K562 (cell line): ENCODE results near the gene VWA3B. TPM values are rescaled to one million over a fixed set of nuclear protein-coding genes. Genes with fewer than 3 reads are reported as not detected.

ENCODE experiments used
- ATAC-seq: fragments of 200-7000 bp; cut with Tn5 transposase; 3 replicates; pipeline ENCODE4 v1.9.1; 2020; ENCODE audit warnings: moderate library complexity
- BruUV-seq: library from RNA; stranded (reverse); fragments of 400-500 nt; replicated peaks from 2 replicates; lab custom pipeline; 2021; lab: Mats Ljungman, UMichigan
- CTCF ChIA-PET: fragments of 300-600 bp; formaldehyde crosslinking; extraction: SDS; loops from one replicate; lab custom pipeline; 2021; ENCODE audit warnings: low intra/inter-chr PET ratio; lab: Yijun Ruan, JAX
- POLR2A ChIA-PET: fragments of 300-600, 350-650 bp; sonication (Branson Sonifier 250); formaldehyde crosslinking; extraction: SDS; loops from one replicate; lab custom pipeline; 2021; ENCODE audit warnings: antibody characterized with exemption, inconsistent platforms; lab: Yijun Ruan, JAX
- DNase-seq, 4 experiments: peaks; one replicate each; pipeline versions ENCODE4 v3.0.0 to v3.0.0-alpha.2; 2011 to 2018; ENCODE audit warnings: low spot score in 3 of 4, mixed read lengths in 3 of 4; ENCODE audit errors: extremely low read depth in 1 of 4
- FAIRE-seq: peaks from 2 replicates; lab custom pipeline; 2011; peaks lifted over from hg19 to GRCh38; lab: Jason Lieb, UNC
- H2AFZ ChIP-seq: 2 replicates; pipeline ENCODE4 v1.6.0; 2011; ENCODE audit warnings: low read depth, low read length, control low read depth, inconsistent platforms
- H3K27ac ChIP-seq: fragments of 200-600 bp; 3 replicates; pipeline ENCODE4 v1.8.0; 2011; ENCODE audit warnings: low read depth, mild to moderate bottlenecking, control low read depth, inconsistent platforms, low read length, moderate library complexity, mixed read lengths; ENCODE audit errors: extremely low read depth
- H3K27me3 ChIP-seq, 2 experiments: fragments of 300-600 bp in 1 of 2; 2 replicates in 1 of 2; 3 replicates in 1 of 2; pipeline versions ENCODE4 v1.6.0 to v1.8.0; 2011; ENCODE audit warnings: inconsistent platforms in 2 of 2, low read length in 2 of 2, mild to moderate bottlenecking in 1 of 2, mixed read lengths in 1 of 2, moderate library complexity in 1 of 2; ENCODE audit not compliant: control insufficient read depth in 2 of 2, insufficient read depth in 2 of 2
- H3K36me3 ChIP-seq: fragments of 300-600 bp; 3 replicates; pipeline ENCODE4 v1.8.0; 2011; ENCODE audit warnings: mild to moderate bottlenecking, low read length, inconsistent platforms; ENCODE audit not compliant: control insufficient read depth, insufficient read depth
- H3K4me1 ChIP-seq, 2 experiments: fragments of 200-600 bp in 1 of 2; replicated peaks in 1 of 2; 2 replicates in 1 of 2; 3 replicates in 1 of 2; pipeline versions ENCODE4 v1.5.1 to v1.8.0; 2011; ENCODE audit warnings: inconsistent platforms in 2 of 2, low read length in 2 of 2, mild to moderate bottlenecking in 1 of 2, mixed read lengths in 1 of 2, moderate library complexity in 1 of 2; ENCODE audit not compliant: control insufficient read depth in 2 of 2, insufficient read depth in 2 of 2
- H3K4me2 ChIP-seq: 2 replicates; pipeline ENCODE4 v1.6.1; 2011; ENCODE audit warnings: low read length, control low read depth, inconsistent platforms, mixed read lengths; ENCODE audit not compliant: insufficient read depth
- H3K4me3 ChIP-seq: fragments of 200-600 bp; sonication (generic), shearing (Covaris generic); 2 replicates; pipeline ENCODE4 v1.5.1; 2016; ENCODE audit warnings: control low read depth, inconsistent platforms
- H3K79me2 ChIP-seq: fragments of 200-600 bp; 3 replicates; pipeline ENCODE4 v1.8.0; 2011; ENCODE audit warnings: low read length, inconsistent platforms; ENCODE audit not compliant: control insufficient read depth, insufficient read depth
- H3K9ac ChIP-seq, 2 experiments: 2 replicates each; pipeline versions ENCODE4 v1.6.0 to v1.6.1; 2011; ENCODE audit warnings: low read depth in 2 of 2, low read length in 2 of 2, control low read depth in 1 of 2, inconsistent platforms in 1 of 2, mild to moderate bottlenecking in 1 of 2, mixed read lengths in 1 of 2; ENCODE audit not compliant: insufficient read depth in 1 of 2
- H3K9me1 ChIP-seq: one replicate; pipeline ENCODE4 v1.6.0; 2011; ENCODE audit warnings: inconsistent platforms, mild to moderate bottlenecking, low read length, moderate library complexity; ENCODE audit not compliant: control insufficient read depth, insufficient read depth
- H3K9me3 ChIP-seq: replicated peaks from 2 replicates; pipeline ENCODE4 v1.5.1; 2011; ENCODE audit warnings: low read depth, low read length, inconsistent platforms; ENCODE audit not compliant: control insufficient read depth, insufficient read depth
- H4K20me1 ChIP-seq: replicated peaks from 2 replicates; pipeline ENCODE4 v1.6.1; 2011; ENCODE audit warnings: low read length, inconsistent platforms, mixed read lengths; ENCODE audit not compliant: control insufficient read depth, insufficient read depth
- BDP1 ChIP-seq: IDR thresholded peaks from 3 replicates; pipeline ENCODE4 v1.6.1; 2011; ENCODE audit not compliant: insufficient read length, insufficient read depth
- ESRRA ChIP-seq: fragments of 450-650 bp; IDR thresholded peaks from 2 replicates; pipeline ENCODE4 v1.6.1; 2014; ENCODE audit warnings: low read depth, mild to moderate bottlenecking, moderate library complexity, borderline replicate concordance
- KDM4B ChIP-seq, 2 experiments: fragments of 450-650 bp in 1 of 2; sonication (generic) in 1 of 2; IDR thresholded peaks; 2 replicates each; pipeline ENCODE4 v1.6.1; 2016 to 2017; ENCODE audit warnings: borderline replicate concordance in 2 of 2, antibody characterized with exemption in 1 of 2, low read depth in 1 of 2, mild to moderate bottlenecking in 1 of 2
- KDM5B ChIP-seq: fragments of 200-600 bp; sonication (generic); IDR thresholded peaks from 2 replicates; pipeline ENCODE4 v1.6.1; 2012; ENCODE audit warnings: low read depth, mild to moderate bottlenecking, moderate library complexity, low read length, control low read depth, inconsistent platforms; ENCODE audit not compliant: insufficient replicate concordance
- SMARCA4 ChIP-seq: fragments of 450-650 bp; IDR thresholded peaks from 2 replicates; pipeline ENCODE4 v1.6.1; 2016
- ZNF140 ChIP-seq: fragments of 250-450 bp; sonication (Bioruptor Pico); IDR thresholded peaks from 2 replicates; pipeline ENCODE4 v1.8.0; 2021; ENCODE audit warnings: moderate library complexity, mild to moderate bottlenecking, inconsistent platforms
- ZNF586 ChIP-seq: fragments of 450-650 bp; formaldehyde crosslinking; conservative IDR thresholded peaks from 2 replicates; pipeline ENCODE4 v1.4.0; 2020; ENCODE audit warnings: mild to moderate bottlenecking, moderate library complexity
- WGBS: fragments of 100-300 bp; shearing (Covaris generic); methylation state at CpG from one replicate; pipeline ENCODE4 v1.1.6; 2016; ENCODE audit warnings: low coverage, mixed read lengths; ENCODE audit not compliant: insufficient coverage; ENCODE audit errors: missing lambda C conversion rate; 5-methylcytosine and 5-hydroxymethylcytosine counted together
- in situ Hi-C: fragments of 300-500 bp; cut with MboI; formaldehyde crosslinking; loops from 4 replicates; pipeline ENCODE4 v1.15.0; 2018; ENCODE audit warnings: inconsistent platforms, mixed read lengths
- intact Hi-C: fragments of 100-400 bp; cut with micrococcal nuclease; formaldehyde crosslinking; loops from 2 replicates; pipeline ENCODE4 v1.14.2; 2022
- polyA plus RNA-seq, 8 experiments: library from polyadenylated mRNA; depleted of rRNA in 4 of 8; stranded (reverse) in 5 of 8; unstranded in 3 of 8; fragments of >200 nt; fragmentation: Nextera tagmentation in 2 of 8; fragmentation: Illumina TruSeq in 1 of 8; extraction: Ambion mirVana in 2 of 8; extraction: Trizol in 1 of 8; gene quantifications; 2 replicates each; pipeline versions ENCODE4 v1.2.1 to v1.2.3, GENCODE V29; 2011 to 2014; ENCODE audit warnings: inconsistent platforms in 1 of 8, missing spikeins in 1 of 8
- total RNA-seq, 7 experiments: library from RNA; depleted of rRNA in 6 of 7; stranded (reverse); fragments of >200 nt in 6 of 7; fragmentation: Illumina TruSeq in 2 of 7; extraction: Trizol in 2 of 7; gene quantifications; 2 replicates each; pipeline versions ENCODE4 v1.2.1 to v1.2.3, GENCODE V29; 2011 to 2021; ENCODE audit warnings: low replicate concordance in 1 of 7

The VWA3B gene
- total and polyA plus RNA-seq, 9 of the 15 experiments (the other 6 are each of a cell fraction or from before 2014, with no cell fraction given) = not detected

- no peak for DNase-seq
- H3K9me1 ChIP-seq = no peaks in the 10 kb centered on the region
- TF ChIP-seq KDM5B (no peak), ESRRA (no peak), ZNF140 (CRISPR knock-in tag) (no peak), KDM4B (IDR thresholded peaks at IDR 0.05; ENCODE audit: borderline replicate concordance in 2 of 2, low read depth in 1 of 2) (no peak), ZNF586 (CRISPR knock-in tag) (no peak), BDP1 (no peak), SMARCA4 (no peak)
- H4K20me1 ChIP-seq = no peaks in the 10 kb centered on the region
- ChIA-PET POLR2A (interaction anchor here (0.5 kb wide), 1 partner anchor 149 kb away, joined by 3 read pairs; no protein-coding TSS in a partner anchor), CTCF (no interaction called here)
- no peaks in the 10 kb centered on the region for H3K9me3 ChIP-seq
- no peak overlapping the region for H3K9ac ChIP-seq
- 2% methylated on average over 2 of the region's 2 CpGs for WGBS
- H3K27me3 ChIP-seq = no peaks in the 10 kb centered on the region
- H3K4me1 ChIP-seq = no peaks in the 10 kb centered on the region
- no peaks in the 10 kb centered on the region for H3K79me2 ChIP-seq
- H3K4me2 ChIP-seq = no peak overlapping the region
- FAIRE-seq = no peak
- BruUV-seq = no TSS peak
- ATAC-seq = no peak
- H3K27ac ChIP-seq = no peak overlapping the region
- intact Hi-C loops = no loop called here
- no peak overlapping the region for H3K4me3 ChIP-seq
- in situ Hi-C loops = no loop called here
- no peaks in the 10 kb centered on the region for H3K36me3 ChIP-seq
- no peak overlapping the region for H2AFZ ChIP-seq
Measured at GRCh38 chr2:98108110-98108509, 21.1 kb downstream of the VWA3B start.
